HG02840 (cell line): ENCODE results near the gene IQSEC1.

Experiments
- ATAC-seq: cut with Tn5 transposase; IDR thresholded peaks from one replicate; pipeline ENCODE4 v1.9.1; 2021; ENCODE audit warnings: mild to moderate bottlenecking, moderate library complexity, moderate number of reproducible peaks; ENCODE audit not compliant: unreplicated experiment, low FRiP score

IQSEC1 gene

GRCh38 chr3:13052191-13052820 lies 20.9 kb downstream of the IQSEC1 start:
- no peak for ATAC-seq

- ATAC-seq, result no peak
These were observed 21.6 kb downstream of the IQSEC1 start for GRCh38 chr3:13051581-13051980.

DNA sequence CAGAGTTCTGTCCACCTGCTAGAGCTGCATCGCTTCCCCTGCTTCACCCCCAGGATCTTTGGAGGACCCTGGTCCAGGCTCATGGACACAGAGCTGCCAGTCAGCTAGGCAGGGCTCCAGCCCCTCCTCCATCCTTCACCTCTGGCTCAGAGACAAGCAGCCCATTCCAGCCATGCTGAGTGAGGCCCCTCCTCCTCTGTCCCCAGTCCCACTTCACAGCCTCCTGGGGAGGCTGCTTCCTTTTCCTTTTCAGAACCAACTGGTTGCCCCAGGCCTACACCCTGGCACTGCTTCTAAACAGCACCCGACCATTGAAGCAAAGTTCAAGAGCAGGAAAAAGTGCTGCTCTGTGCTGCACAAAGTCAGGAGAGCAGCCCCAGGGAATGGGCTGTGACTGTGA lies 22.2 kb downstream of the IQSEC1 start:
- ATAC-seq, result no peak

DNA sequence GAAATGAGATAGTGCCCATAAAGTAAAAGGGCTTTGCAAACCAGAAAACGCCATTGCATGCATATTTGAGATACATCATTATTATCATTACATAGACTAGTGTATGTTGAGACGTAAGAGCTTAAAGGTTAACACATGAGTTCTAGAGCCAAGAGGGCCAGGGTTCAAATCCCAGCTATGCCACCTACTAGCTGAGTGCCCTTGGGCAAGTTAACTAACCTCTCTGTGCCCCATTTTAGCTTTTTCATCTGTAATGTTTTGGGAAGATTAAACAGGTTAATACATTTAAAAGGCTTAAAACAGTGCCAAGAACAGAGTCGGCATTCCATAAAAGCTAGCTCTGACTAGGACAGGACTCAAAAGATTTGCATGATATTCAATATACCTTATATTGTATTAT lies 22.8 kb downstream of the IQSEC1 start:
- no peak for ATAC-seq

- no peak for ATAC-seq
These were observed 23.8 kb downstream of the IQSEC1 start for GRCh38 chr3:13049400-13049799.

- no peak for ATAC-seq
These were observed 25.7 kb downstream of the IQSEC1 start for GRCh38 chr3:13047296-13048165.

- no peak for ATAC-seq
These were observed 26.5 kb downstream of the IQSEC1 start for GRCh38 chr3:13046569-13047274.

GRCh38 chr3:13045904-13046568 lies 27.2 kb downstream of the IQSEC1 start:
- ATAC-seq, result peak; percentile 83

DNA sequence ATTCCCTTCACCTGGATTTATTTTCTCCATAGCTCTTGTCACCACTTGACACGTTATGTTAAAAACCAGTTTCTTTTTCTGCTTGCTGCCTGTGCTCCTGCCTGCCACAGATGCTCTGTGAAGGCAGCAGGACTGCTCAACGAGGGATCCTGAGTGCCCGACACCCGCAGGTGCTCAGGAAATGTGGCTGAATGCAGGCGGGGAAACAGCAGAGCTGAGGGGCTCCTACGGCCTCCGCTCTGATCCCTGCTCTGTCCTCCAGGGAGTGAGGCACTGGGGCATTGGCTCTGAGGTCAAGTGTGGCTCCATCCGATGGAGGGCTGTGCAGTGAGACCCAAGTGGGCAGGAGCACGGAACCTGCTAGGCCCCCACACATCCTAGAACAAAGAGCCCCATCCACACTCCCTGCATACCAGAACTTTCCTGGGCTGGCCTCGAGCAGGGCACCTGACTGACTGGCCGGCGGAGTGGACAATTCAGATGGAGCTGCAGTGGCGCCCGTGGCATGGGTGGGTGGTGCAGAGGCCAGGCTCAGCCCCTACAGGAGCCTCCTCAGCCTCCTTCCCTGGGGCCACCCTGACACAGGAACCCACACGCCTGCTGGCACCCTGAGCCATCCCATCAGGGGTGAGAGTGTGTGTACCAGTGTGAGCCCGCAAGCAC lies 27.9 kb downstream of the IQSEC1 start:
- ATAC-seq, result peak; percentile 3

- ATAC-seq, result no peak
These were observed 28.6 kb downstream of the IQSEC1 start for GRCh38 chr3:13044496-13045240.

DNA sequence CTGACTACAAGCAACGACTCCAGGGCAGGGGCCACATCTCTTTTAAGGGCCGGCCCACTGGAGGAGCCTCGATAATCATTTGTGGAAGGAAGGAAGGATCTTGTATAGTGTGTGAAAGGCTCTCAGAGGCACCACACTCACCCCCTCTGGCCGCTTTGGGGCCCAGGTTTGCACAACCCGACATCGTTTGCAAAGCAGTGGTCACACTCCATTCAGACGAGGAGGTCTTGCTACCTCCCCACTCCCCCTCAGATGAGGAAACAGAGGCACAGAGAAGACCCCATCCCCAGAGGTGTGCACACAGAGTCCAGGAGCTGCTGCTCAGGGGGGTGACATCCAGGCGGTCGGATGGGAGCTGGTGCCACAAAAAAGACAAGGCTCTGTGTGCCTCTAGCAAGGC lies 29.6 kb downstream of the IQSEC1 start:
- ATAC-seq, result no peak

DNA sequence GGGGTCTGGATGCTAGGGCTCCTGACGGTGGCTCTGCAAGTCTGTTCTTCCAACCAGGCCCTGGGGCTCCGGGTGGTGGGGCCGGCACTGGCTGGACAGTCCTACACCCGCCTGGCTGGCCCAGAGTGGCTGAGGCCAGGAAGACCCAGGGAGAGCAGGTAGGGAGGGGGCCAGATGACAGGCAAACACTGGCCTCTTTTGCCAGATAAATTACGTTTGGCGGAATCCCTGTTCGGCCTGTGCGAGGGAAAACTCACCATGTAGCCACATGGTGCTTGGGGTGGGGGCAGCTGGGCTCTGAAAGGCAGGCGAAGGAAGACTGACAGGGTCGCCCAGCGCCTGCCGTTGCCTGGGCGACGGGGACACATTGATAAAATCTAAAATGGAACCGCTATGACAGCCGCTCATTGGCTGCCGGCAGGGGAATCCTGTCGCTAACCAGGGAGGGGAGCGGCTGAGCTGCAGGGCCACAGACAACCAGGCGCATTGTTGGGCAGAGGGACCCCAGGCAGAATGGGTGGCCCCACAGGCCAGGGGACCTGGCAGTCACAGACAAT lies 30.4 kb downstream of the IQSEC1 start:
- ATAC-seq, result no peak

GRCh38 chr3:13042127-13042701 lies 31.0 kb downstream of the IQSEC1 start:
- no peak for ATAC-seq

GRCh38 chr3:13041113-13041776 lies 32.0 kb downstream of the IQSEC1 start:
- no peak for ATAC-seq

GRCh38 chr3:13040361-13041074 lies 32.7 kb downstream of the IQSEC1 start:
- ATAC-seq, result peak; percentile 91

DNA sequence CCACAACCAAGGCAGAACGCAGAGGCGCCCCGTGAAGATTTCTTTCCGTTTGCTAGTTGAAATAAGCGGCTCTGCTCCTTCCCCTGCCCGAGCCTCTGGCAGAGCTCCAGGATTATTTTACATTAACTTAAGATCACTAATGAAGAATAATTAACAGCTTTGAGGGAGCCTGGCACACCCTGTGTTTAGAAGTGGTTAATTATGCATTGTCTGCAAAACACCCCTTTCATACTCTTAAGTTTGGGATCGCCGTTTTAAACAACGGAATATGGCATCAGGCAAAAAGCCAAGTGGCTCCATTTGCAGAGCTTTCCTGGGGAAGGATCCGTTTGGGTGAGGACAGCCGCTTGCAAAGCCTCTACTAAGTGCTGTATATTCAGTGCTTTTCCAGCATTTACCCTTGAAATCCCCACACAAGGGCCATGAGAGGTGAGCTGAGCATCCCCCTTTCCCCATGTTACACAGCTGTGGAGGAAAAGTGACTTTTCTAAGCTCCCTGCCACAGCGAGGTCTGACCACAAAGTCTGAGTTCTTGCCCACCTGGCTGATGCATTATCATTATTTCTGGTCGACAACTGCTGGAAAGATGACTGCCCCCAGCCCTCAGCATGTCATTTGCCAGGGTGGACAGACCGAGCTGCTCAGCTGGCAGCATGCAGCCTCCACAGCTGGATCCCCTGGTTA lies 33.9 kb downstream of the IQSEC1 start:
- no peak for ATAC-seq

DNA sequence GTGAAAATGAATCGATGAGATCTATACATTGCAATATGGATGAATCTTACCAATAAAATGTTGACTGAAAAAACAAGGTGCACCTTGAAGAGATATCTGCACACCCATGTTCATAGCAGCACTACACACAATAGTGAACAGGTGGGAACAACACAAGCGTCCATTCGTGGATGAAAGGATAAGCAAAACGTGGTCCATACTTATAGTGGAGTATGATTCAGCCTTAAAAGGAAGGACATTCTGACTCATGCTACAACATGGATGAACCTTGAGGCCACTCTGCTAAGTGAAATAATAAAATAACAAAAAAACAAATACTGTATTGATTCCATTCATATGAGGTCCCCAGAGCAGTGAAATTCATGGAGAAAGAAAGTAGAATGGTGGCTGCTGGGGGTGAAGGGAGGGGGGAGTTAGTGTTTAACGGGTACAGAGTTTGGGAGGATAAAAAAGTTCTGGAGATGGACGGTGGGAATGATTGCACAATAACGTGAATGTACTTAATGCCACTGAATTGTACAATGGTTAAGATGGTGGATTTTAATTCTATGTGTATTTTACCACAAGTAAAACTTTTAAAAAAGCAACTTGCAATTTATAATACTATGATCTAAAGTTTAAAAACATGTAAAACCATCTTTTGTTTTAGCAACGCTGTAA lies 35.6 kb downstream of the IQSEC1 start:
- no peak for ATAC-seq
